ENCODE measurements around the gene C5orf47.

Gene C5orf47, protein sequence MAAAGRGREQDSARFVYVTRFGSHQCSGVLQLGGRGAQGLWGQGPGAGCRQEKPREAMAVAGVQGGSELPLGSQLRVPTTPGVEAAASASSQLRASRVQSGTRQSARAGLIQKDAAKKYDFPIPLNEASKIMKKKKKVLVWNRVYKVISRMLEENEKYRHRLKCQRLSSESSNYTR

DNA sequence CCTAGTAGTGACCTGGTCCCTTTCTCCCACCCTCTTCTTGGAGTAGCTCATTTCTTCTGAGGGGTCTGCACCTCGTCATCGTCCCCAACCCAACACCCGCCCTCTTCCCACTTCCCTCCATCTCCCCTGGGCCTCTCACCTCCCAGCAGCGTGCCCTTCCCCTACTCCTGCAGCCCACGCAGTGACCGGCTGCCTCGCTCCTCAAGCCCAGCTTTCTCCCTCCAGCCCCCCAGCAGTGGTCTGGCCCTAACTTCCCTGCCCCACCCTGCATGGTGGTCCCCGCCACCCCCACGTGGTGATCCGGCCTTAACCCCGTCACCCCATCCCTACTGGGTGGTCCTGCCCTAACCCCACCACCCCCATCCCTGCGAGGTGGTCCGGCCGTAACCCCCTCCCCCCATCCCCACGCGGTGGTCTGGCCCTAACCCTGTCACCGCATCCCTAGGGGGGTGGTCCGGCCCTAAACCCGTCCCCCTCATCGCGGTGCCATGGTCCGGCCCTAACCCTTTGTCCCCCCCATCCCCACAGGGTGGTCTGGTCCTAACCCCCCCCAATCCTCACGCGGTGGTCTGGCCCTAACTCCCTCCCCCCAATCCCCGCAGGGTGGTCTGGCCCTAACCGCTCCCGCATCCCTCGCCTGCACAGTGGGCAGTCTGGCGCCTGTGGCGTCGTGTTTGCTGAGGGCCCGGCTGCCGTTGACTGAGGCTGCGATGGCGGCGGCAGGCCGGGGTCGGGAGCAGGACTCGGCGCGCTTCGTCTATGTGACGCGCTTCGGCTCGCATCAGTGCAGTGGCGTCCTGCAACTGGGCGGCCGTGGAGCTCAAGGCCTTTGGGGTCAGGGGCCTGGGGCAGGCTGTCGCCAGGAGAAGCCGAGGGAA, at the start of gene C5orf47:
Gene C5orf47, plus strand, starts transcription at position 617 of the 878 bp plus-strand sequence. Its CDS starts 94 bp downstream, at position 711.
- no peak for DNase-seq (ENCODE audit: low spot score)

DNA sequence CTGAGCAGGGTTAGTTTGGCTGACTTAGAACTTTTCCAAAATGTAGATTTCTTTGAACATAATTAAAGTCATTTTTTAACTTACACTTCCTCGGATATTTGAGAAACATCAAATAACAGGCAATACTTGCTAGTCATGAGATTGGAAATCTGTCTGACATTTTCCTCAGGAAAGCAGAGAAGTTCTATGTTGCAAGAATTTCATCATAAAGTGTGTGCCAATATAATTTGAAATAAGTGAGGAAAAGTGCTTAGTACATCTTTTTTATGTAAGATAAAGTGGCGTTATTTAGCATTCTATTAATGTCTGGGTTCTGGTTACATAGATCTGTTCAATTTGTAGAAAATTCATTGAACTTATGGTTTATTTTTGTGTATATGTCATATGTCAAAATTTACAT, 48.7 kb upstream of the C5orf47 start:
- no peak for DNase-seq (ENCODE audit: low spot score)

DNA sequence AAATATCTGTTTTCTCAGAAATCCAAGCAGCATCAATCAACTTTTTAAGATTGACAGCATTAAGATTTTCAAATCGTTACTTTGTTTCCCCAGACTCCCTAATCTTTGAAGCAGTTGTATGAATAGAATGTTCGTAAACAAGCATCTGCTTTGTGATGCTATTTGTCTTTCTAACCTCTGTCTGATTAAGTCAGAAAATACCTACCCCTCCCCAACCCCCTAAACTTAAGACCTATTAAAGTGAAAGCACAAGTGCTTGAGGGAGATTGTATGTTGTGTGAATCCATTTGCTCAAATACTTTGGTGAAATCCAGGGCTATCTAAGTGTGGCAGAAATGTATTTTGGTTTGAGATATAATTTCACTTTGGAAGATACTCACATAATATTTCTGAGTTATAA, 47.9 kb upstream of the C5orf47 start:
- no peak for DNase-seq (ENCODE audit: low spot score)

DNA sequence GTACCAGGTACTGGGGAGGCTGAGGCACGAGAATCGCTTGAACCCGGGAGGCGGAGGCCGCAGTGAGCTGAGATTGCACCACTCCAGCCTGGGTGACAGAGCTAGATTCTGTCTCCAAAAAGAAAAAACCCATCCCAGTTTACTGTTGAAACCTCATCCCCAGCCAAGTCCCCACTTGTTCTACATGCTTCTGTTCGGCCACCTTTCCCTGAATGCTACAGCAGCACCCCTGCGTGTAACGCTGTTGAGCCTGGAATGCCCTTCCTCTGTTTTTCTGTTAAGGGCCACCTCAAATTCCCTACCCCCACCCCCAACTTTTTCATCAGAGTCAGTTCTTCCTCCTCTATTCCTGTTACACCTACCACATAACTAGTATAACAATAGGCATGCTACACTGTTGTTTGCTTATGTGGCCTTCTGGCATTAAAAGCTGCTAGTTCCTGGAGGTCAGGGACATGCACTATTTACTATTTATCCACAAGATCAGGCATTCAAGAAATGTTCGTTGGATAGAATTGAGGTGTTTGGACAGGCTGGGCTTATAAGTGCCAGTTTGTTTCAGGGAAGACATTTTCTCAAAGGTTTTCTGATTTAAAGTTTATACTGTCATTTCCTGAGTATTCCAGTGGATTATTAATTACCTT, 47.1 kb upstream of the C5orf47 start:
- no peak for DNase-seq (ENCODE audit: low spot score)

DNA sequence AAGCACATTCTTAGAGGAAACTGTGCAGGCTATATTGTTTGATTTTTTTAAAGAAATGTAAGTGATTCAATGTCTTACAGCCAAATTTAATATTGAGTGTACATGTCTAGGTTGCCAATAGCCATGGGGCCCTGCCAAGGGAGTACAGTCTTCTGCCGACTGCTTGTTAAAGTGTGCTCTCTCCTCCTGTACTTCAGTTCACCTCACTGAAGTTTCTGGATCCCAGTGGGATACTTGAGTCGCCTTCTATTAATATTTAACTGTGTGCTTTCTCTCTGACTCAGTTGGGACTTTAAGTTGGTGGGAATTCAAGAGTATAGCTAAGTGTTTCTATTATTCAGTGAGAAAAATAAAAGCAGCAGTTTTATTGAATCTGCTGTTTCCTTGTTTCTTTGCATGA, 44.5 kb upstream of the C5orf47 start:
- no peak for DNase-seq (ENCODE audit: low spot score)

DNA sequence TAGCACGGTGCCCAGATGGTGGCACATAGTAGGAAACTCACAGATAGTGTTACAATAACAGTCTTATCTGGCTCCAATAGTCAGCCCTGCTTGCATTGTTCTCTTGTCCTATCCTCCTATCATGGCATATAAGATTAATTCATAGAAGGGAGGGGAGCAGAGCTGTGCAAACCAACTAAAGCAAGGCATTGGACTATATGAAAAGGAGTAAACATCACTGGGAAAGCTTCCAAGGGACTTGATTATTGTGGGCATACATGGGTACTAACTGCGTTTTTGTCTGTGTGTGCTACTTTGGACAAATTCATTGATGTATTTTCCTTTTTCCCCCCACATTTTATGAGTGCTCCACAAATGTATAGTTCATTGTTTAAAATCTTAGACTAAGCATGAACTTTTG, 43.8 kb upstream of the C5orf47 start:
- DNase-seq (ENCODE audit: low spot score): no peak

DNA sequence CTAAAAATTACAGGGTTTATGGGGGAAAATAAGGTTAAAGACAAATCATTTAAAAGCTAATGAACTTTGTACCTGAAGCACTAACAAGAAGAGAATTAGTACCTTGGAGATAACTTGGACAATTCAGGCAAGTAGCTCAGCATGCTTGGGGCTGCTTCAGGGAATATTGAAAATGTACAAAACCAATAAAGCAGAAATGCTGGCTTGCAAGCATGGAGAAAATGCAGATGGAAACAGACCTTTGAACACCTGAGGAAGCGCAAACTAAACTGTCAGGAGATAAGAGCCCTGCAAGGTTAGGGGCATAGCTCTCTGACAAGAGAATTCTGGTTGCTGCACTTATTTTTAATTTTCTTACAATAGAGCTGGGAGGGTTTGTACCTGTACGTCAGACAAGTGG, 42.6 kb upstream of the C5orf47 start:
- DNase-seq (ENCODE audit: low spot score): no peak

DNA sequence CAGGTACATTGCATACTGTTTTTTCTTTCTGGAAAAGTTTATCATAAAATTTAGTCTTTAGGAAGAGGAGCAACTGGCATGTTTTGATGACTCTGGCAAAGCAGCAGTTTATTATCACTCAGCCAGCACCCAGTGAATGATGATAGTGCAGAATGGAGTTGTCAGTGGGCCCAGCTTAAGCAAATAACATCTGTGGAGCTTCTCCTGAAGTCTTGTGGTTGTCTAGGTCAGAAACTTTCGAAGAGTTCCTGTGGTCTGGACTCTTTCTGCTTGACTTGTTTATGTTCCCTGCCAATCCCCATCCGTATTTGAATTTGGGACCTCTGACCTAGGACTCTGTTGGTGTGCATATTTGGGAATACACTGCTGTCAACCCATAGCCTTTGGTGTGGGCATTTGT, 38.1 kb upstream of the C5orf47 start:
- DNase-seq (ENCODE audit: low spot score): no peak

DNA sequence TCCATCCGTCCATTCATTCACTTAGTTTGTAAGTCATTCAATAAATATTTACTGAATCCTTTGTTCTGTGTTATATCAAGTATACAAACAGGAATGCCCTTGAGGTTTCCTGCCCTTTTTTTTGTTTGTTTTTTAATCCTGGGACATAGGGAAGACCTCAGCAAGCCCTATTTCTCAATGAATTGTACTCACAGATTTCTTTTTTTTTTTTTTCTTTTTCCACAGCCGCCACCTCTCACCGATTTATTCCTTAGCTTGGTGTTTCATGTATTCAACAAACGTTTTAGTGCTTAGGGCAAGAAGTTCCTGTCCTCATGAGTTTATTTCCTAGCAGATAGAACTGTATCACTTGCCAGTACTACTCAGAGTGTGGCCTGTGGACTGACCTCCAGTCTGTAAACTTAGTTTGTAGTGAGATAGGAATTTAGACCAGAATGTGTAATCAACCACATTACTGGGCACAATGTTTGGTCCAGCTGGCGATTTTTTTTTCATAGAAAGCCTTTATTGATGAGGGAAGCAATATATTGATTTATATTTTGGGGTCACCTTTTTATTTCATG, 35.4 kb upstream of the C5orf47 start:
- no peak for DNase-seq (ENCODE audit: low spot score)

DNA sequence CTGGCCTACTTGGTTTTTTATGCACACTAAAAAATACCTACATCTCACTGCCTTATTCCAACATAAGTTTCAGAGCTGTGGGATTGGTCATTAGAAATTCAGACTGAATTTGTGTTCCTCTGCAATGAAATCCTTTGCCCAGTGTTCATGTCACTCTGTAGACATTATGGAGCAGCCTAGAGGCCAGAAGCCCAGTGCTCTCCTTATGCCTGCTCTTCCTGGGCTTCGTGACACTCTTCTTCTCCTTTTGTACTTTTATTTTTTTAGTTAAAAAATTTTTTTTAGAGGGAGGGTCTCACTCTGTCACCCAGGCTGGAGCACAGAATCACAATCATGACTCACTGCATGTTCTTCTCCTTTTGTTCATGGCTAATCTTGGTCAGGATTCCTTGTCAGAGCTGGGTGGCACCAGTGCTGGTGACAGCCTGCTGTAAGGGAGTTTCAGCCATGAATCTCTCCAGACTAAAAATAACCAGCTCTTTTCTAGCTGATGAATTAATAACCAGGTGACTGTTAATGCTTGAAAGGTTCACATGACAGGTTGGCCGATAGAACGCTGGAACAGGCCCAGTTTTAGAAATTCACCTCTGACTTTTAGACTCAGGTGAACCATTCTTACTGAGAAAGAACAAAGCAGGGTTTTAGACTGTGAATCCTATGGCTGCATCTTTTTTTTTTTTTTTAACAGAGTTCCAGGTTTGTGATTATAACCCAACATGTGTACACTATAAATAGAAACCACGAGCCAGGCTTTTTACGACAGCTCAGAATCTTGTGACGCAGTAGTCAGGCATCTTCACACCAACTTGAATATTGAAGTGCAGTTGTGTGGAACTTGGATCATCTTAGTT, 34.1 kb upstream of the C5orf47 start:
- no peak for DNase-seq (ENCODE audit: low spot score)

DNA sequence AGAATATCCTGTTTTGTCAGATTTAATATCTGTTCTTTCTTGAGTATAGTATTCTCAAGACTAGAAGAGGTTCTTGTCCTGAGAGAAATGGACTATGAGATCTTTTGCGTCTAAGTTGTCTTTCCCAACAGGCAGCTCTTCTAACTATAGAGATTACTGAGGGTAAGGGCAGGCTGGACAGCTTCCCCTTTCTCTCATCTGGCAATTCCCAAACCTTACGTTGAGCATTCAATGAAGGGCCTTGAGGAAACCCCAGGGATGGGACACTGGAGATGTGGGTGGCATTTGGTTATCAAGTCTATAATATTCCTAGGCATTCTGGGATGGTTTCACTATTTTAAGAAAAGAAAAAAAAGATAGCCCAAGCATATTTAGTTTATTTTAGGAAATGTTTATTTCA, 28.0 kb upstream of the C5orf47 start:
- DNase-seq (ENCODE audit: low spot score): no peak

DNA sequence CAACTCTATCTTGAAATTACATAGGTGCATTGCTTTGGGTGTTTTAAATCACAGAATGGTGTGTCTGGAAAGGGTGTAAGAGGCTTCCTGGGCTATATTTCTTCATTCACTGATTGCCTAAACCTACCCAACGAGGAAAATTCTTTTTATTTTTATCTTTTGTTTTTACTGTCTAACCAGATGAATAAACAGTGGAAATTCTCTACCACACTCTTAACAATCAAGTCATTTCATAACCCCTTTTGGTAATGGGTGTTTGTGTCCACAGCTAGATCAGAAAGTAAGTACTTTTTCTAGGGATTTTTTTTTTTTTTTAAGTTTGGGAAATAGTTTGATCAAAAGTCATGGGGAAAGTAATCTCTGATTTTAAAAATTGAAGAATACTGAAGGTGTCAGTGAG, 27.6 kb upstream of the C5orf47 start:
- no peak for DNase-seq (ENCODE audit: low spot score)

DNA sequence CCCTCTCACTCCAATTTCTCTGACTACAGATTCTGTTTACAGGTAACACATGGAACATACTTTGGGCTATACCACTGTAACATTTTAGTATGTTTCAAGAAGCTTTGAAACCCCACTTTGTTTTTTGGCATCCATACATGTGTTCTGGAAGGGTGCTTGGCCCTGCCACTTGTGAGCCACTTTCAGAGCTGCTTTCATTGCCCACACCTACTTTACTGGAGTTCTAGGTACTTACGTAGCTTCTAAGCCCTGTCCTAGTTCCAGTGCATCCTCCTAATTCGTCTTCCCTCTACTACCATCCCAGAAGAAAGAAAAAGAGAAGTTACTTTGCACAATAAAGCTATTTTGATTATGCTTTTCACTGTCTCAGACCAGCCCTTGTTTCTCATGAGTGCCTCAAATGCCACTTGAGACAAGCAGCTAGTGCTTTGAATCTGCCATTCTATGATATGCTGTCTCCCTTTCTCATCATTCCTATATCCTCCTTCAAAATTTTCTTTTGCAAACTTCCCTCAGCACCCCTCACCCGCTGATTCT, 26.5 kb upstream of the C5orf47 start:
- DNase-seq (ENCODE audit: low spot score): no peak

DNA sequence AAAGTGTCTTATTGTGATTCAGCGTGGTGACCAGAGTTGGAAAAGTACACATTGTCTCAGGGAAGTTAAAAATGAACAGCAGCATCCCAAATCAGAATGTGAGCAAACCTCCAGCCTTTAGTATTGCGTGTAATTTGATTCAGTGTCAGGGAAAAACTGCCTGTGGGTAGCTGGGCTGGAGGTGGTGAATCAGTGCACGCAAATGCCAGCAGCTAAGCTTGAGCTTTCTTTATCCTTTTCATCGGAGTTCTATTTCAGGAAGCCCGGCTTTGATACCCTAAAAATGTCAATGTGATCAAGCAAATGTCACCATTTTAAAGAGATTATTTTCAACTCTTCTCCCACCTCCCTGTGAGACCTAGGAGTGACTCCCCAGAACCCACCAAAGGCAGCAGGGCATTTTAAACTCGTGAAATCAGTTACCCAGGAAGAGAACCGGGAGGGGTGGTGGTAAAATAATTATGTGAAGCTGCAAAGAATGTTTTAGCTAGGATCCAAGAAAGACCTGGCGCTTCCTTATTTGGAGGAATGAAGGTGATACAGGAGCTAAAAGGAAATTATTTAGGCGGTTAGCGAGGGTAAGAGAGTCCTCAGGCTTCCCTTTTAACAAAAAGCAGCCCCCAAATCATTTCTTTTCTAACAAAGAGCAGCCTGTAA, 25.7 kb upstream of the C5orf47 start:
- DNase-seq (ENCODE audit: low spot score): no peak

DNA sequence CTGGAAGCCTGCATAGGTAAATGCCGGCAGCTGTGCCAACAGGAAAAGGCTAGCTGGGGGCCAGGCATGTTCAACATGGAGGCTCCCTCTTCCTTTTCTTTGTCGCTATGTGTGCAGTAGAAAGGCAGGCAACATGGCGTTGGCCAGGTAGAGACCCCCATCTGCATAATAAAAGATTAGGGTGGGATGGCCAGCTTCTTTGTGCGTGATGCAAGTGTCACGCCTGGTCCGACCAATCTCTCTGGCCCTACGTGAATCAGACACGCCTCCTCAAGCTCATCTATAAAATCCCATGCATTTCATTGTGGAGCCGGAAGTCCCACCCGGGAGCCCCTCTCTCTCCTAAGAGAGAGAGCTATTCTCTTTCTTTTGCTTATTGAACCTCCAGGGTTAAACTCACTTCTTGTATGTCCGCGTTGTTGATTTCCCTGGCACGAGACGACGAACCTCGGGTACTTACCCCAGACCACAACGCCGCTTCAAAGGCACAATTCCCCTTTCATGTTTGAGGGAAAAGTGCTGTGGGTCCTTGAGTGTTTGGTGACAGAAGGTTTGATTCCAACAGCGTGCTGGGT, 25.0 kb upstream of the C5orf47 start:
- DNase-seq (ENCODE audit: low spot score): no peak

DNA sequence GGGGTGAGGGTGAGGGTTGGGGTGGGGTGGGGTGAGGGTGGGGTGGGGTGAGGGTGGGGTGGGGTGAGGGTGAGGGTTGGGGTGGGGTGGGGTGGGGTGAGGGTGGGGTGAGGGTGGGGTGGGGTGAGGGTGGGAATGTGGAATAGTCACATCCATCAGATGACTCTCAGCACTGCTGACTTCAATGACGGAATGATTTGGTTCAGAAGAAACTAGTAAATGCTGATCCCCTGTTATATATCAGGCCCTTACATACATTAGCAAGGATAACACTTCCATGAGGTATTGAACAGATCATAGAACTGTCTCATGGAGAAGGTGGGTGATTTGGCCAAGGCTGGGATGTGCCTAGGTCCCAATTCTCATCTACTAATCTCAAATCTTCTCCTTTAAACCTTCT, 24.5 kb upstream of the C5orf47 start:
- no peak for DNase-seq (ENCODE audit: low spot score)

DNA sequence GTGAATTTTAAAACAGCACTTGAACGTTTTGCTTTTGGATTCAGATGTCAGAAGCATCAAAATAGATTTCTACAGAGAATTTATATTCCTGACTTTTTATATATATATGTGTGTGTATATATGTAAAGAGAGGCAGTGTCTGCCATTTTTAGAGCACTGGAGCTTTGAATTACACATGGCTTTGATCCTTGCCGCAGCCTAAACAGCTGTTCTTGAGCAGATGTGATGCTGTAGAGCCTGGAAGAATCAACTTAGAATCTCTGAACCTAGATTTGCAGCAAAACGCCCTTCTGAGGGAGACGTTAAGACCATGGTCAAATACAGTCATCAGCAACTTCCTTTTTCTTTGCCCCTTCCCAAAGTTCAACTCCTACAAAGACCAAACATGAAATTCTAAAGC, 21.7 kb upstream of the C5orf47 start:
- no peak for DNase-seq (ENCODE audit: low spot score)

DNA sequence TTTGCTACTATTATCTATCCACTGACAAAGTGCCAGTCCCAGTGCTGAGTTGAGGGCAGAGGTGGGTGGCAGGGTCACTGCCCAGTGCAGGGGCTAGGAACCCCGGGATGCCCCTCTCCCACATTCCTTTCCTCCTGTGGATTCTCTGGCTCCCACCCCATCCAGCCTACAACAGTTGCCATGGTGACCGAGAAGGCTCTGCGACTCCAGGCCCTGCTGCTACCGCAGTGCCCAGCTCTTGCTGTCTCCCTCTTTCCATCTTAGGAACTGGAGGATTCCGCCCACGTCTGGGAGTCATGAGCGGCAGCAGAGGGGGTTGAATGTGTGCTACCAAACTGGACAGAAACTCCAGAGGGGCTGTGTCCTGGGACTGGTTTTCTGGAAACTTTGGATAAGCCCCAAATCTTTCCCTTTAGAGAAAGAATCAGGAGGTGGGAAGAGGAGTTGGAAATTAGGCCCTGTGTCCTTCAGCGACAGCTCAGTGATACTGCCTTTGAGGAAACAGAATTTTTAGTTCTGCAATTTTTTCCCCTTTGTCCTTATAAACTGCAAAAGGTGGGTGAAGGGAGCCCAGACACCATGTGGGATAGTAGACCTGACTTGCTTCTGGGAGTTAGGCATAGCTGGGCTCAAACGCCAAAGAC, 20.7 kb upstream of the C5orf47 start:
- no peak for DNase-seq (ENCODE audit: low spot score)

DNA sequence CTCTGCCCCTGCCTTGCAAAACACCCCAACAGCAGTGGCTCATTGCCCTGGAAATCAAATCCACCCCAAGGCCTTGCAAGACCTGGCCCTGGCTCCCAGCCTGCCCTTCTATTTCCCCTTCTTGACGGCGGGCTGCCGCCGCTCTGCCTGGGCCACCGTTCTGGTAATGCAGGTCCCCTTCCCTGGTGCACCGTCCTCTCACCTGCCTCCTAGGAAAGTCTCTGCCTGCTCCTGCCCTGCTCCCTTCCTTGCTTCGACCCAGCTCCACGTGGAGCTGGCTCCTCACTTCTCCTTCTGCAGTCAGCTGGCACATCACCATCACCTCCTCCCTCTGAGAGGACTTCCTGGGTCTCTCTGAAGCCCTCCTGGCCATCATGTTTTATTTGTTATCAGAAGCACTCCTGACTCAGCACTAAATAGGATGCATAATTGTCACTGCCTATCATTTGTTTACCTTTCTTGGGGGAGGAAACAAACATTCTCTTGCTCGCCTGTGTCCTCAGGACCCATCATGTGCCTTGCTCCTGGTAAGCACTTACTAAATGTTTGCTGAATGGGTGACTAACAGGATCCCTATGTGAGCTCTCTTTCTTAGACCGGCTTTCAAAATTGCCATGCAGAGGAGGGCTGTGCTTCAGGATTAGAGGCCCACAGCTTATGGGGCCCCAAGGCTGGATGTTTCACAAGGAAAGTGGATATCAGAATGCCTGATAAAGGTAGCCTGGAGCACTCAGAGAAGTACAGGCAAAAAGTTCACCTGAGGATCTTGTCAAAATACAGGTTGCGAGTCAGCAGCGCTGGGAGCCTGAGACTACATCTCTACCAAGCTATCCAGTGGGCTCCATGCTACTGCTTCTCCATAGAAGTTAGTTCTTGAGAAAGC, 19.6 kb upstream of the C5orf47 start:
- DNase-seq (ENCODE audit: low spot score): no peak

Measured in NAMALWA (cell line).